Panc1 (cell line): ENCODE results near the gene HEXD. TPM values are rescaled to one million over a fixed set of nuclear protein-coding genes. Genes with fewer than 3 reads are reported as not detected.

ENCODE experiments used
- ATAC-seq: fragments of 200-7000 bp; cut with Tn5 transposase; 2 replicates; pipeline ENCODE4 v1.9.1; 2020; ENCODE audit warnings: mild to moderate bottlenecking, moderate library complexity
- BruUV-seq: library from RNA; stranded (reverse); fragments of 400-500 nt; replicated peaks from 2 replicates; lab custom pipeline; 2021; lab: Mats Ljungman, UMichigan
- CTCF ChIA-PET: fragments of 300-600 bp; sonication (Branson Sonifier 250); formaldehyde crosslinking; loops from one replicate; lab custom pipeline; 2022; ENCODE audit warnings: antibody characterized with exemption; lab: Charles Lee
- POLR2A ChIA-PET: fragments of 300-600 bp; sonication (Branson Sonifier 250); formaldehyde crosslinking; loops from one replicate; lab custom pipeline; 2022; ENCODE audit warnings: antibody characterized with exemption; lab: Charles Lee
- DNase-seq: peaks from one replicate; pipeline ENCODE4 v3.0.0-alpha.2; 2010; ENCODE audit warnings: low read depth, low spot score
- H3K27ac ChIP-seq: 2 replicates; pipeline ENCODE4 v1.5.1; 2011; ENCODE audit warnings: mild to moderate bottlenecking, low read length, inconsistent platforms
- H3K27me3 ChIP-seq: fragments of 200-500 bp; sonication (Bioruptor generic); 2 replicates; pipeline ENCODE4 v1.6.0; 2014; ENCODE audit warnings: low read length, inconsistent platforms; ENCODE audit not compliant: control insufficient read depth, insufficient read depth
- H3K36me3 ChIP-seq: fragments of 200-500 bp; sonication (Bioruptor generic); 2 replicates; pipeline ENCODE4 v1.5.1; 2014; ENCODE audit warnings: inconsistent platforms, mild to moderate bottlenecking, low read length, moderate library complexity; ENCODE audit not compliant: control insufficient read depth, insufficient read depth
- H3K4me1 ChIP-seq: 2 replicates; pipeline ENCODE4 v1.5.1; 2011; ENCODE audit warnings: inconsistent platforms, mild to moderate bottlenecking, low read length, moderate library complexity; ENCODE audit not compliant: control insufficient read depth, insufficient read depth
- H3K4me3 ChIP-seq, 2 experiments: 2 replicates each; pipeline ENCODE4 v1.5.1; 2011 to 2012; ENCODE audit warnings: low read depth in 2 of 2, low read length in 2 of 2, mild to moderate bottlenecking in 2 of 2, inconsistent platforms in 1 of 2, moderate library complexity in 1 of 2
- H3K9me3 ChIP-seq: fragments of 200-500 bp; sonication (Bioruptor generic); 2 replicates; pipeline ENCODE4 v1.5.1; 2014; ENCODE audit warnings: low read depth, mild to moderate bottlenecking, inconsistent platforms, low read length, moderate library complexity; ENCODE audit not compliant: control insufficient read depth, insufficient read depth
- CTCF ChIP-seq: fragments of 450-650 bp; IDR thresholded peaks from 2 replicates; pipeline ENCODE4 v1.5.1; 2017; ENCODE audit warnings: mild to moderate bottlenecking
- POLR2AphosphoS5 ChIP-seq: IDR thresholded peaks from 2 replicates; pipeline ENCODE4 v1.6.1; 2012; ENCODE audit warnings: mild to moderate bottlenecking, low read depth, low read length, moderate library complexity
- REST ChIP-seq, 2 experiments: IDR thresholded peaks; 2 replicates each; pipeline ENCODE4 v1.6.1; 2011 to 2012; ENCODE audit warnings: low read depth in 2 of 2, control low read depth in 1 of 2, low read length in 1 of 2, mild to moderate bottlenecking in 1 of 2, moderate library complexity in 1 of 2; ENCODE audit not compliant: insufficient read depth in 1 of 2
- SIN3A ChIP-seq: IDR thresholded peaks from 2 replicates; pipeline ENCODE4 v1.6.1; 2012; ENCODE audit warnings: low read depth, mild to moderate bottlenecking, low read length, moderate library complexity, borderline replicate concordance; ENCODE audit not compliant: insufficient read depth
- TCF7L2 ChIP-seq: IDR thresholded peaks from 2 replicates; pipeline ENCODE4 v1.6.1; 2011; ENCODE audit warnings: mild to moderate bottlenecking, low read depth, low read length, inconsistent platforms
- in situ Hi-C: cut with HindIII; loops from 2 replicates; pipeline ENCODE4 v1.10.0; 2016; ENCODE audit warnings: low sequenced_read_pairs, low pct_unique_long_range_greater_than_20kb
- intact Hi-C: fragments of 100-400 bp; cut with micrococcal nuclease; formaldehyde crosslinking; loops from one replicate; pipeline ENCODE4 v1.10.0; 2022; ENCODE audit not compliant: unreplicated experiment
- total RNA-seq: library from RNA; stranded (reverse); gene quantifications from one replicate; pipeline ENCODE4 v1.2.1, GENCODE V29; 2021; ENCODE audit not compliant: unreplicated experiment

The HEXD gene
- total RNA-seq, 1 experiment from 2014 or later = 25.6 TPM

DNA sequence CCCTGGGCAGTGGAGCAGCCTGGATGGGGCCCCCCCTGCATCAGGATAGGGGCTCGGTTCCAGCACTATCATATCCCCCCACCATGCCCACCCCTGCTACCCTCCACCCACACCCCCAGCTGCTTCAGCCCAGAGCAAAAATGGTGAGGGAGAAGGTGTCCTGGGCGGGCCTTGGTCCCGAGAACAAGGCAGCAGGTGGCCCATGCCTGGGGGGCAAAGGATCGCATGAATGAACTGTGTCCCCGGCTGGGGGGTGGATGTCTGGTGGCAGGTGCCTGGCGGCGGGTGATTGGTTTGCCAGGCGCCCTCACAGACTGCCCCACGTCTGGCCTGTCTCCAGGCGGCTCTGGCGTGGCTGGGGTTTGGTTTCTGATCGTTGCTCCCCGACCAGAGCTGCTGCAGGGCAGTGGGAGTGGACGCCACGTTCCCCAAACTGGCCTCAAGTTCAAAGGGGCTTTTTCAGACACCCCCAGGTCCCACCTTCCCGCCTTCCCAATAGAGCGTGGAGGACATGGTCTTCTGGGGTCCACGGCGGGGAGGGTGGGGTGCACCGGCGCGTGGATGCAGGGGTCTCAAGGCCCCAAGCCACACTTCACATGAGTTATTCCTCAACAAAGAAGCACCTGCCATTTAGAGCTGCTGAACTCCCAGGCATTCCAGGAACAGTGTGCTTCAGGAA is 34.0 kb upstream of the HEXD start:
- no peak for DNase-seq
- ChIA-PET CTCF (no interaction called here), POLR2A (no interaction called here)
- no peak for ATAC-seq
- intact Hi-C loops (no loop called here), in situ Hi-C loops (no loop called here)
- Histone ChIP-seq H3K36me3 (no peaks in the 10 kb centered on the region), H3K4me3 (peak overlapping the region in 1 of 2 experiments; percentile 2; a peak in 1 of 4 replicates), H3K9me3 (no peaks in the 10 kb centered on the region), H3K27ac (peak overlapping the region; percentile 84), H3K4me1 (peaks cover 52% of the 10 kb centered on the region), H3K27me3 (no peaks in the 10 kb centered on the region)
- TF ChIP-seq REST (IDR thresholded peaks at IDR 0.05; ENCODE audit: insufficient read depth in 1 of 2, low read depth in 2 of 2, low read length in 1 of 2) (no peak), CTCF (no peak), POLR2AphosphoS5 (no peak), TCF7L2 (no peak), SIN3A (no peak)
- BruUV-seq = no TSS peak

GRCh38 chr17:82384730-82385481 is 33.2 kb upstream of the HEXD start:
- intact Hi-C loops (no loop called here), in situ Hi-C loops (no loop called here)
- peak overlapping the region; percentile 84 for H3K27ac ChIP-seq
- BruUV-seq = no TSS peak
- no peaks in the 10 kb centered on the region for H3K36me3 ChIP-seq
- ATAC-seq (peak; percentile 82), DNase-seq (no peak)
- POLR2A ChIA-PET = interaction anchor here (0.7 kb wide), 1 partner anchor 130 kb away, joined by 6 read pairs; no protein-coding TSS in a partner anchor
- H3K27me3 ChIP-seq = no peaks in the 10 kb centered on the region
- H3K4me3 ChIP-seq = peak overlapping the region in 1 of 2 experiments; percentile 2; a peak in 1 of 4 replicates
- H3K9me3 ChIP-seq = no peaks in the 10 kb centered on the region
- peaks cover 52% of the 10 kb centered on the region for H3K4me1 ChIP-seq
- CTCF ChIA-PET = no interaction called here
- TF ChIP-seq POLR2AphosphoS5 (peak; percentile 54; the same call in 1 of the 2 replicates), TCF7L2 (peak; percentile 82), SIN3A (no peak), REST (IDR thresholded peaks at IDR 0.05; ENCODE audit: insufficient read depth in 1 of 2, low read depth in 2 of 2, low read length in 1 of 2) (peak in 1 of 2 experiments; percentile 66; a peak in 1 of 4 replicates), CTCF (no peak; the same call in 1 of the 2 replicates)
